Stimulated activated CD8-positive, alpha-beta memory T cell treated with anti-CD3 and anti-CD28 coated beads, Interleukin-2, amount 100 ng/mL, for 48 hours (primary cell): ENCODE data around the gene CPEB3.
"Not testable (repeated sequence)": the region's sequence is repeated elsewhere in the genome, so short reads cannot be mapped to it uniquely, and the experiment has no call there.

Experiments used
- DNase-seq, 2 donors: peaks; one replicate each; pipeline ENCODE4 v3.0.0-alpha.2; 2020; ENCODE audit warnings: low read depth in 2 of 2

The CPEB3 gene

DNA sequence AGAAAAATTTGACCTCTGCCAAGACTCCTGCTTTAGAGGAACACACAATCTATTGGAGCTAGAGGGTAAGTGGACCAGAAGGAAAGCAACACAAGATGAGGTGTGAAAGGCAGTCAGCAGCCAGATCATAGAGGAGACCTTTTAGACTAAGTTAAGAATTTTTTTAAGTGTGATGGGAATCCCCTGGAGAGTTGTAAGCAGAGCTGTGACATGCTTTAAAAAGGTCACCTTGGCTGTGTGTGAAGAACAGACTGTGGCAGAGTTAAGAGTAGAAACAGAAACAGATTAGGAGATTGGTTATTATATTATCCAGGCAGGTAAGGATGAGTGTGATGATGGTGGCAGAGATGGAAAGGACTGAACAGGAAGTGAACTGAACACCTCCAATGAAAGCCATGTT, 23.5 kb downstream of the CPEB3 start:
- DNase-seq, result no peak

DNA sequence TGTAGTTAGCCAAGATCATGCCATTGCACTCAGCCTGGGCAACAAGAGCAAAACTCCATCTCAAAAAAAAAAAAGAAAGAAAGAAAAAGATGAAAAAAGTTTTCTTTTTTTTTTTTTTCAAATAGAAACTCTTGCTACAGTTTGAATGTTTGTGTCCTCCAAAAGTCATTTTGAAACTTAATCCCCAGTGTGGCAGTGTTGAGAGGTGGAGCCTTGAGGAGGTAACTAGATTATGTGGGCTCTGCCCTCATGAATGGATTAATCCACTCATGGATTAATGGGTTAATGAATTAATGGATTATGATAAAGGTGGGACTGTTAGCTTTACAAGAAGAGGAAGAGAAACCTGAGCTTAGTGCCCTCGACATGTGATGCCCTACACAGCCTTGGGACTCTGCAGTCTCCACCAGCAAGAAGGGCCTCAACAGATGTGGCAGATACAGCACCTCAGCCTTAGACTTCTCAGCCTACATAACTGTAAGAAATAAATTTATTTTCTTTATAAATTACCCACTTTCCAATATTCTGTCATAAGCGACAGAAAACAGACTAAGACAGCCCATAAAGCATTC, 25.1 kb downstream of the CPEB3 start:
- DNase-seq, result no peak

DNA sequence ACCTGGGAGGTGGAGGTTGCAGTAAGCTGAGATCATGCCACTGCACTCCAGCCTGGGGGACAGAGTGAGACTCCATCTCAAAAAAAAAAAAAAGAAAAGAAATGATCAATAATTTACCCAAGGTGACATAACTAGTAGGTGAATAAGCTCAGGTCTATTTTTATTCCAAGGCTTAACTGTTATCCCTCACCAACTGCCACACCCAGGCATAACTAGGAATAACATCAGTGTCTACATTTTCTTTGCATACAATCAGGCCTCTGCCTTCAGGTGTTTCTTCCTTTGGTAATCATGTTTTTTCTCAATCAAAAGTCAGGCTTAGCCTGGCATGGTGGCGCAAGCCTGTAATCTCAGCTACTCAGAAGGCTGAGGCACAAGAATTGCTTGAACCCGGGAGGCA, 26.6 kb downstream of the CPEB3 start:
- no peak for DNase-seq

DNA sequence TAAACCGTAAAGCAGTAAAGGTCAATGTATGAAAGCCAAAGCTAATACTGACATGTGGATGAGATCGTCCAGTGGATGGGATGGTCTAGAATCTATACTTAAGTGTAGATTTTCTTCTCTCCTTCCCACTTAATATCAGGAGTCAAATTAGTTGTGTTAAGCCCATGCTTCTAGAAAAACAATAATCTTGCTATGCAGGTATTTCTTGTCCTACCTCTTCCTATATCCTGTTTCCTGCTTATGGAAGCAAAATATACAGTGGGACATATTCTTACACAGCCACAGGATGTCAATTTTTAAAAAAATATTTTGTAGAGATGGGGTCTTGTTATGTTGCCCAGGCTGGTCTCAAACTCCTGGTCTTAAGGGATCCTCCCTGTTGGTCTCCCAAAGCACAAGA, 27.5 kb downstream of the CPEB3 start:
- no peak for DNase-seq

DNA sequence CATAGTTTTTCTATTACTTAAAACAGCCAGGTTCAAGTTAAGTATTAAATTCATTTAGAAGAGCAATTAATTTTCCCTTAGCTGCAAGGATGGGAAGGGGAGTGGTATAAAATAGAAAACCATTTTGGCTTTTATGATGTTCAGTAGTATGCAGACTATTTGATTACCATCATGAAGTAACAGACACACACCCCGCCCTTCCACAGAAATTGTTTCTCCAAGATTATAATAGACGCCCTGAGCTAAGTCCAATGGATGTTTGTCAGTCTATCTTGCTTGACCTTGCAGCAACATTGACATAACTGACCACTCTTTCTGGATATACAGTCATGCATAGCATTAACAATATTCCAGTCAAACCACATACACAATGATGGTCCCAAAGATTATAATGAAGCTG, 42.3 kb downstream of the CPEB3 start:
- DNase-seq, result no peak

DNA sequence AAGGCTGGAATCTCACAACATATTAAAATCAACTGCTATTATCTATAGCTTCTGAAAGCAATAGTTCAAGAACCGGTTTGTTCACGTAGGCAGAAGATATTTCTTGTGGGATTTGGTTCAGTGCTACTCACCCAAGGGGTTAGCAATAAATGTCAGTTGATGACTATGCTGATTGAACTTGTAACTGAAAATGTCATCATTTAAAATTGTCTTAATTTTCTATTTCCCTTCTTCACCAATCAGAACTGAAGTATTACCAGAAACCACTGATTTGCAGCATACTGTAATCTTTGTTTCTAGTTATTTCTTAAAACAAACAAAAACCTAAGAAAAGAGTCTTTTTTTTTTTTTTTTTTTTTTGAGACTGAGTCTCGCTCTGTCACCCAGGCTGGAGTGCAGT, 46.1 kb downstream of the CPEB3 start:
- no peak for DNase-seq

DNA sequence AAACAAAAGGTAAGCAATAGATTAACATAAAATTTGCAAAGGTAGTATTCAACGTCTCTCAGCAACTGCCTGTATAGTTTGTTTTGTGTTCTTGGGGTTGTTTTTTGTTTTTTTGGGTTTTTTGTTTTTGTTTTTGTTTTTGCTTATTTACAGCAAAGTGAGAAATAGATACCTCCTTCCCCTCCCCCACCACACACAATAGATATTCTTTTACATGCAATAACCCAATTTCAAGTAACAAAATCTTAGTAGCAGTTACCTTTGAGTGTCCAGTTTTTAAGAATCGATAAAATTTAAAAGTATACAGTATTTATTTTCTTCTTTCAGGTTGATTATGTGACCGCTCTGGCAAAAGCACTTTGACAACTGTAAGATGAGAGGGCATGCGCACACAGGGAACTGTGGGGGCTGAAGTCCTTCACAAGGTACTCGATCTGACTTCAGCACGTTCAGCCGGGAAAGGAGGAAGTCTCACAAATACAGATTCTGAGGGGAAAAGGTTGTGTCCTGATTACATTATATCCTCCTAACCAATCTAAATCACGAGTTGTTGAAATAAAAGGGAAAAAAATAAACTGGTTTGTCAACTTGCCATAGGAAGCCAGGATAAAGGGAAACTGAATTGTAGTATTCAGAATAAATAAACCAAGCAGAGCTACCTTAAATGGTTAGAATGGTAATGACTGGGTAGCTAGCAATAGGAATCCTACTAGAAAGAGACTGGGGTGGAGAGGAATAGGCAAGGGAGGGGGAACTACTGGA, 47.8 kb downstream of the CPEB3 start:
- DNase-seq, result peak in 1 of 2 donors; percentile 17

DNA sequence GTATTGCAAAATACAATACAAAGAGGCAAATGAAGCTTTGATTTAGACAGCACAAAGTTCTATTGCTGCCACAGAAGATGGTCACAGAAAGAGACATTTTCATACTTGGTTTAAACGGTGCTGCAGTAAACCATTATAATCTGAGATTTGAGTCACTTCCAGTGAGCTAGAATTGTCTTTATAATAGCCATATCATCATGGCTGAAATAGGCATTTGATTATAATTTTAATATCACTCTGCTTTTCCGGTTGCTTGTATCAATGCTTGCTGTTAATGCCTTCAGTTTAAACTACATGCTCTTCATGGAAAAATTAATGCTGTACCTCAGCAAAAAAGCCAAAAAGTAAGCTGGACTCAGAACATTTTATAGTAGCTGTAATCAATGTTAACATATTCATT, 48.5 kb downstream of the CPEB3 start:
- DNase-seq, result no peak

DNA sequence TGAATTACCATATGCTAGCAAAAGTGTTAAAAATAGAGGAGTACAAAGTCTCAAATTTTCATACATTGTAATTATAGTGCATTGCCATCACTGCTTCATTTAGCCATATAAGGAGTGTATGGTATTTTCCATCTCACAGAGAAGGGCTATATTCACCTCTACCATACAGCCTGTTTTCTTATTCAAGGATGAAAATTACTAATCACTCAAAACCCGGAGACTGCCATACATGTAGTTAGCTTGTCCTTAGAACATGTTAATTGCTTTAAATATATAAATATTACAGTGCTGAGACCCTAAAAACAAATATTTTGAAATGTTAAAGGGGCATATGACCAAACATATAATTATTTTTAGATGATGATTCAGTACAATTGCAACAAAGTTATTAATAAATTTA, 49.4 kb downstream of the CPEB3 start:
- no peak for DNase-seq

DNA sequence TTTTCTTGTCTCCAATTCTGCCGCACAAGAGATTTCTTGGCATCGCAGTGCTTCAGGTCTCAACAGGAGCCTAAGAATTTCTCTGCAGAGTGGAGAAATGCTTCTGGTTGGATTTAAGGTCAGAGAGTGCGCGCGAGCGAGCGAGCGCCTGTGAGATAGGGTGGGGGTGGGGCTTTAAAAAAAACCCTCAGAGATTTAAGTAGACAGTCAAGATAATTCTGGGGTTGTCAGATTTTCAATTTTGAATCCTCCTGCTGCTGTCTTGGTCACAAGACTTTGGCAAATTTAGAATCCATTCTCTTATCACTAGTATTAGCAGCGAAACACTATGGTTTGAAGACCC, 49.7 kb downstream of the CPEB3 start:
- DNase-seq, result no peak

DNA sequence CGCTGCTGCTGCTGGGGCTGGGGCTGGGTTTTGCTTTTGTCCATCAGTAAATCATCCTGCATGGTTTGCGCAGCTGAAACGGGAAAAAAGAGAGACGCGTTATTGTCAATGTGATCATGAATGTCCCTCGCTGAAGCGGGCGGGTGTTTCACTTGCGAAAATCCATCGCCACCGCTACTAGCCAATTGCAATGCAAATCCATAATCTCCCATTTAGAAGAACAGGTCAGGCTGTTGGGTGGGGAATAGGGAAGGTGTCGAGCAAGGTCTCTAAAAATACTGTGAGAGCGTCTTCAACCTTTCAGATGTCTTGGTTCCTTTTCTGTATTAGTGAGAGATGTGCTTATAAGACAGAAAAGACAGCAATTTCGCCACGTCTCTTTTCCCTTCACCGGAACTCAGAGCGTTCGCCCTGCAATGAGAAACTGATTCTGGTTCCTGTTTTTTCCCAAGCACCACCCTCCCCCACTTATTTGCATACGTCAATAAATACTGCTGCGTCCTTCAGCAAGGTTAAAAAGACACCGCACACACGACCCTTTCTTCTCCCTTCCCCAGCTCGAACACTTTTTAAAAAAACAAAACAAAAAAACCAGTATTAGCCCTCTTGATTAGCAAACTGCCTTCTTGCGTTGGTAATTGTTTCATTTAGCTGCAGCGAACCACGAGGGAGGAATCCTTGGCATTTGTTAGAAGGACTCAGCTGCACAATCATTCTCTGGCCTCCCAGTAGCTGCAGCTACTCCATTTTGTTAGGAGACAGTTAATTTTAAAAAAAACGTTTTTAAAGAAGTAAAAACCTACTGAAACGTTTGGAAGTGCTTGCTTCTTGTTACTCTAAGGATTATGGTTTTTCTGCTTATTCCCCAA, 50.4 kb downstream of the CPEB3 start:
- no peak for DNase-seq

DNA sequence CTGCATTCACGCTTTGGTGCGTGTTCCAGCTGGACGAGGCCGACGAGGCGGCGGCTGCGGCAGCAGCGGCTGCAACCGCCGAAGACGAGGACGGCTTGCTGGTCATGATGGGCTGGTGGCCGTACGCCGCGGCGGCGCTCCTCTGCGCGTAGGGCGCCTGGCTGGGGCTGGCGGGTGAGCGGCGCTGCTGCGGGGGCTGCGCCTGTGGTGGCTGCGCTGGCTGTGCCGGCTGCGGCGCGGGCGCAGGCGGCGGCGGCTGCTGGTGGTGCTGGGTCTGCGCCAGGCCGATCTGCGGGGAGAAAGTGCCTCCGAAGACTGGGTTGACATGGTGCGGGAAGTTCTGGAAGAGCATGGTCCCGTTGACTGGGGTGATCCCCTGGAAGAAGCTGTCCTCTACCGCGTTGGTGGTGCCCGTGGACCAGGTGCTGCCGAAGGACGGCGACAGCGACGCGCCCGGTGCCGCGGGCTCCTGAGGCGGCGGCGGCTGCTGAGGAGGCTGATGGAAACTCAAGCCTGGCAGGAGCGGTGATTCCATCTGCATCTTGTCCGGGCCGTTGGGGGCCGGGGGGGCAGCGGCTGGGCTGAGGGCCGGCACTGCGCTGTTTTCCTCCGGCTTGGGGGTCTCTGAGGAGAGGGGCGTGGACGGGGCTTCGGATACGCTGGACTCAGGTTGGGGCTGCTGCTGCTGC, 51.1 kb downstream of the CPEB3 start:
- DNase-seq, result peak; percentile 11 to 24

DNA sequence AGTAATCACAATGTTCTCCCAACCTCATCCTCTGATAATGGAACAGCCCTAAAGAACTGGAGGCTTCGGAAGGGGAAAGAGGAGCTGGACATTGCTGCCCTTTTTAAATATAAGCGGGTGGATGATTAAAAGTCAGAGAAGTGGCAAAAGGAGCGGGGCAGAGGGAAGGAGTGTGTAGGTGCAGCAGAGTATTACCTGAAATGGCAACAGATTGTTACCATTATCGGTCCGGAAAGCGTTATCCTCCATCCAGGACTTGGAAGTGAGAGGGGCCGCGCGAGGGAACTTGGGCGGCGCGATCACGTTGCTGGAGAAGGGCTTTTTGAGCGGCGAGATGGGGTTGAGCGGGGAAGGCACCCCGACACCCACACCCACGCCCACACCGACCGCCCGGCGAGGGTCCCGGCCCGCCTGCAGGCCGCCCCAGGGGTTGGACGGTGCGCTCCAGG, 51.7 kb downstream of the CPEB3 start:
- DNase-seq, result no peak

DNA sequence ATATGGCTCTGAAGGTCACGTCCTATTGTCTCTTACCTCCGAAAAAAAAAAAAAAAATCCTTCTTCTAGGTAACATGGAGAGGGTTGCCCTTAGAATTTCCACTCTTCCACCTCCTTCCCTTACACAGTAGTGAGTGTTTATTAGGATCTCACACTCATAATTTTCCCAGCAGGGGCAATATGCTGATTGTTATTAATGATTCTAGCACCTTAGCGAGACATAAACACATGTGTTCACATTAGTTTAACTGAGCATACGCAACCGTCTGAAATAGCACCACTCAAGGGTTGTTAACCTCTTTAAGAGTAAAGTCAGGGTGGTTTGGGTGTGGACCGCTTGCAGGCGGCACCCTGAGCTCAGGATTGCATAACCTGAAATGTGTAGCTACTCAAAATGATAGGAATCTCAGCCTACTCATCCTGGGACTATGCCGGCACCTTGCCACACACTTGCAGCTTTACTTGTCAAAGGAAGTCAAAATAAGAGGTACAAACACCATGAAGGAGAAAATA, 52.2 kb downstream of the CPEB3 start:
- DNase-seq, result no peak

DNA sequence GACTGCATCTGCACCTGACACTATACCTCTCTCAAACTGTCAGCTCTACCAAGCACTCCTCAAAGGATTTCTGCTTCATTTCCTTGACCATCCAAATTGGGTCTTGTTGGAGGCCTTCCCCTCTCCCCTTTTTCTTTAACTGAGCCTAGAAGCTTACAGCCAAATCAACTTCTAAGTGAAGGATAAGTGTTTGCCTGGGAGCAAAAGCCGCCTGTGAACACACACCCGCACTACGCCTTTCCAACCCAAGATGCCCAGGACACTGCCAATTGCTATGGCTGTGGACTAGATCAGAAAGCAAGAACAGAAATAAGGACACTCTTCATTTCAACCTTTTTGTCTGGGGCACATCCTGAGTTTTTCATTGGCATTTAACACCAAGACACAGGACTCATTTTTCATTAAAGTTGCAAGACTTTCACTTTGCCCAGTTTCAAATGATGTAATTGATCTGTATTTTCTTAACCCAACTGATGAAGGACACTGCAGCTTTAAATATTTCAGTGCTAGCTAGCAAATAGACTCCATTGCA, 52.8 kb downstream of the CPEB3 start:
- DNase-seq, result no peak

DNA sequence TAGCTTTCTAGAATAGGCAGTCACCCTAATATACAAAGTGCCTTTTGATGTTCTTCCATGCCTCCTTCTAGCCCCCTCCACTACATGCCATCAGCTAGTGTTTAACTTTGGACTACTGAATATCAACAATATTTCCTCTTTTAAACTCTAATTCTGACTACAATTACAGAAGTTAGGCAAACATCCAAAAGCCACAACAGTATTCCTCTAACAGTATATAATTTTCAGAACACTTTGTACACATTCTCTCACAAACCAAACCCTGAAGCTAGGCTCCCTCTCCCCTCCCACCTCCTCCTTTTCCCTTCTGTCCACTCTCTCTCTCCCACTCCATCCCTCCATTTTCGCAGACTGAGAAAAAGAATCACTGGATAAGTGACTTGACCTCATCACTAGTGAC, 59.7 kb downstream of the CPEB3 start:
- DNase-seq, result no peak

DNA sequence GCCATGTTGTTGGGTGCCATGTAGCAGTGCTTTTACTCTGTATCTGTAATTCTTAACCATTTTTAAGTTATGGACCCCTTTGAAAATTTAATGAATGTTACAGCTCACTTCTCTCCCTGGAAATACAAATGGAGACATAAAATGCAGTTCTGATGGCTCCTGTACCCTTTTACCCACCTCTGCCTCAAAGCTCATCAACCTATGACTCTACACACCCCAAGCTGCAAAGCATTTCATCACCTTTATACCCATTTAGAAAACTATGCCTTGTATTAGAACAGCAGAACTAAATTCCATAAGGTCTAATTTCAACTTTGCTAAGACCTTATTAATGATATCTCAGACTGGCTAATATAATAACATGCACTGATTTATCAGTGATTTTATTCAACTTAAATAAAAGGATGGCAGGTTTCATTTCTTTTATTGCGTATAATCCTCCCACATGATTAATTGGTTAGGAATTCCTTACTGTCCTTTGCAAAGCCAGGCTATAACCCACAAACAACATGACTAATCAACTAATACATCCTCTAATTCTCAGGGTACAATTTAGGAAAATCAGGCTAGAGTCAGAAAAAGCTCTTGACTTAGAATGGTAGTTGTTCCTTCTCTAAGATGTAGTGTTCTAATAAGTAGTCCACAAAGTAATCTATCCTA, 68.1 kb downstream of the CPEB3 start:
- DNase-seq, result no peak

DNA sequence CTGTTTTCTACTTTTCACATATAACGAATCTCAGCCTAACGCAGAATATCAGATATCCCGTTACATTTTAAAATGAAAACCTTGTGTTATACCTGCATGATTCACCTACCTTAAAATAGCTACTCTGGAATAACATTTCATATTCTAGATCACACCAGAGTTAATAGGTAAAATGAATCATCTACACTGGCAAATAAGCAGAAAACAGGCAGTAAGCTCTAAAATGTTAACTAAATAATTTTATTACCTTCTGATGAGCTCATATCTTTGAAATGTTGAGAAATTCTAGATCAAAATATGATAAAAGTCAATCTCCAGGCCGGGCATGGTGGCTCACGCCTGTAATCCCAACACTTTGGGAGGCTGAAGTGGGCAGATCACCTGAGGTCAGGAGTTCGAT, 71.3 kb downstream of the CPEB3 start:
- no peak for DNase-seq

DNA sequence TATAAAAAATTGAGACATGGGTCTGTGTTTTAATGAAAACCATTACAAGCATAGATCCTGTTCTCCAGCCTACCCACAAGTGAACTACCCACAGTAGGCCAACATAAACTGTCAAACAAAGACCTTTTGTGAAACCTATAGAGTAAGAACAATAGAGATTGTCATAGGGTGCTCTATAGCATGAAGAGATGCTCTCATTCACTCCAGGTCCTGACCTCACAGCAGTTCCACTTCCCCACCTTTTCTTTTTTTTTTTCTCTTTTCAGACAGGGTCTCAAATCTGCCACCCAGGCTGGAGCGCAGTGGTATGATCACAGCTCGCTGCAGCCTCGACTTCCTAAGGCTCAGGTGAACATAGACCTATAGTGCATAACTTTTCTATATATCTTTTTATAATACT, 72.3 kb downstream of the CPEB3 start:
- no peak for DNase-seq

DNA sequence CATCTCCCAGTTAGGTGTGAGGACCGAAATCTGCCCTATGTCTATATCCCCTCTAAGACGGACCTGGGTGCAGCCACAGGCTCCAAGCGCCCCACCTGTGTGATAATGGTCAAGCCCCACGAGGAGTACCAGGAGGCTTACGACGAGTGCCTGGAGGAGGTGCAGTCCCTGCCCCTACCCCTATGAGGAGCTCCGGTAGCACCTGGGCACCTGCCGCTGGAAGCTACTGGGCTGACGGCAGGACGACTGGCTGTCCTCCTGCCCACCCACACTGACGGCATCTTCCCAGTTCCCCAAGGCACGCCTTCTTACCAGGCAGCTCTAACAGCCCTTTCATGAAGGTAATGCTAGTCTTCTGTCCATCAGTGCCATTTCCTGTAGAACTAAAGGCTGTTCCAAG, 74.3 kb downstream of the CPEB3 start:
- not testable (repeated sequence) for DNase-seq

DNA sequence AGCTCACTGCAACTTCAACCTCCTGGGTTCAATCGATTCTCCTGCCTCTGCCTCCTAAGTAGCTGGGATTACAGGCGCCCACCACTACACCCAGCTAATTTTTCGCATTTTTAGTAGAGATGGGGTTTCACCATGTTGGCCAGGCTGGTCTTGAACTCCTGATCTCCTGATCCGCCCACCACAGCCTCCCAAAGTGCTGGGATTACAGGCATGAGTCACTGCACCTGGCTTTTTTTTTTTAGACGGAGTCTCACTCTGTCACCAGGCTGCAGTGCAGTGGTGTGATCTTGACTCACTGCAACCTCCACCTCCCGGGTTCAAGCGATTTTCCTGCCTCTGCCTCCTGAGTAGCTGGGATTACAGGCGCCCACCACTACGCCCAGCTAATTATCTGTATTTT, 75.7 kb downstream of the CPEB3 start:
- DNase-seq, result not testable (repeated sequence)
